Epidermal melanocyte (primary cell): ENCODE measurements around the gene GCFC2.
"Not testable (repeated sequence)": the region's sequence is repeated elsewhere in the genome, so short reads cannot be mapped to it uniquely, and the experiment has no call there.

ENCODE experiments used
- DNase-seq: peaks from one replicate; pipeline ENCODE4 v3.0.0; 2011; ENCODE audit warnings: low spot score; ENCODE audit not compliant: insufficient read length

Gene GCFC2

GRCh38 chr2:75680402-75680801 lies 30.3 kb downstream of the GCFC2 start:
- no peak for DNase-seq

- no peak for DNase-seq
Observed at GRCh38 chr2:75679556-75679955, 31.2 kb downstream of the GCFC2 start.

GRCh38 chr2:75676464-75676863 lies 34.3 kb downstream of the GCFC2 start:
- no peak for DNase-seq

- no peak for DNase-seq
Observed at GRCh38 chr2:75675908-75676307, 34.8 kb downstream of the GCFC2 start.

GRCh38 chr2:75675423-75675822 lies 35.3 kb downstream of the GCFC2 start:
- not testable (repeated sequence) for DNase-seq

GRCh38 chr2:75667884-75668283 lies 42.8 kb downstream of the GCFC2 start:
- DNase-seq = no peak

- no peak for DNase-seq
Observed at GRCh38 chr2:75666911-75667310, 43.8 kb downstream of the GCFC2 start.

GRCh38 chr2:75657798-75658197 lies 52.9 kb downstream of the GCFC2 start:
- DNase-seq = no peak

- DNase-seq = no peak
Observed at GRCh38 chr2:75656563-75656962, 54.2 kb downstream of the GCFC2 start.

- DNase-seq = no peak
Observed at GRCh38 chr2:75655861-75656260, 54.9 kb downstream of the GCFC2 start.

- no peak for DNase-seq
Observed at GRCh38 chr2:75654012-75654411, 56.7 kb downstream of the GCFC2 start.

- DNase-seq = no peak
Observed at GRCh38 chr2:75647771-75648170, 62.9 kb downstream of the GCFC2 start.

GRCh38 chr2:75646583-75647425 lies 63.9 kb downstream of the GCFC2 start, which contains the start of gene MRPL19:
MRPL19 (plus strand) TSS chr2:75646783; CDS start chr2:75646808, 25 bp downstream.
- peak; percentile 87 for DNase-seq

GRCh38 chr2:75646090-75646582 lies 64.6 kb downstream of the GCFC2 start:
- no peak for DNase-seq

GRCh38 chr2:75645643-75646042 lies 65.1 kb downstream of the GCFC2 start:
- DNase-seq = no peak

- DNase-seq = no peak
Observed at GRCh38 chr2:75643980-75644379, 66.7 kb downstream of the GCFC2 start.

GRCh38 chr2:75641587-75641986 lies 69.1 kb downstream of the GCFC2 start:
- DNase-seq = no peak

- DNase-seq = peak; percentile 70
Observed at GRCh38 chr2:75640621-75641121, 70.0 kb downstream of the GCFC2 start.

GRCh38 chr2:75637568-75637967 lies 73.1 kb downstream of the GCFC2 start:
- DNase-seq = no peak

GRCh38 chr2:75634945-75635344 lies 75.8 kb downstream of the GCFC2 start:
- no peak for DNase-seq

GRCh38 chr2:75633620-75634019 lies 77.1 kb downstream of the GCFC2 start:
- DNase-seq = no peak

- no peak for DNase-seq
Observed at GRCh38 chr2:75632813-75633212, 77.9 kb downstream of the GCFC2 start.
